Loucy (cell line): ENCODE data around the gene NCKAP5.

ENCODE experiments used
- H2AFZ ChIP-seq: fragments of 200-600 bp; sonication (generic); 2 replicates; pipeline ENCODE4 v1.6.0; 2016; ENCODE audit warnings: antibody characterized with exemption, mild to moderate bottlenecking, low read length, moderate library complexity
- H3F3A ChIP-seq: fragments of 200-600 bp; 2 replicates; pipeline ENCODE4 v1.6.0; 2016; ENCODE audit warnings: antibody characterized with exemption, low read depth, mild to moderate bottlenecking
- H3K27me3 ChIP-seq: fragments of 200-600 bp; sonication (generic); 2 replicates; pipeline ENCODE4 v1.6.1; 2014; ENCODE audit warnings: low read length, mild to moderate bottlenecking; ENCODE audit not compliant: insufficient read depth, poor library complexity, severe bottlenecking
- H3K36me3 ChIP-seq: fragments of 200-600 bp; sonication (generic); 2 replicates; pipeline ENCODE4 v1.6.1; 2016; ENCODE audit warnings: low read length; ENCODE audit not compliant: insufficient read depth
- H3K4me1 ChIP-seq: fragments of 200-600 bp; sonication (generic); 2 replicates; pipeline ENCODE4 v1.5.1; 2014; ENCODE audit warnings: low read length, mild to moderate bottlenecking; ENCODE audit not compliant: insufficient read depth, poor library complexity, severe bottlenecking
- H3K4me2 ChIP-seq: fragments of 200-600 bp; sonication (generic); 2 replicates; pipeline ENCODE4 v1.6.0; 2014; ENCODE audit warnings: antibody characterized with exemption, low read length, low read depth, mild to moderate bottlenecking; ENCODE audit not compliant: poor library complexity, severe bottlenecking
- H3K4me3 ChIP-seq: fragments of 200-600 bp; sonication (generic); 2 replicates; pipeline ENCODE4 v1.5.1; 2014; ENCODE audit warnings: low read length, mild to moderate bottlenecking, mixed read lengths; ENCODE audit not compliant: poor library complexity, severe bottlenecking
- H3K79me2 ChIP-seq: fragments of 200-600 bp; sonication (generic); 2 replicates; pipeline ENCODE4 v1.6.1; 2014; ENCODE audit warnings: low read length; ENCODE audit not compliant: insufficient read depth
- H3K9ac ChIP-seq: fragments of 200-600 bp; sonication (generic); 2 replicates; pipeline ENCODE4 v1.6.0; 2014; ENCODE audit warnings: mild to moderate bottlenecking, low read depth, low read length, moderate library complexity; ENCODE audit not compliant: poor library complexity, severe bottlenecking
- H3K9me2 ChIP-seq: fragments of 200-600 bp; sonication (generic); replicated peaks from 2 replicates; pipeline ENCODE4 v1.6.1; 2016; ENCODE audit warnings: low read depth, low read length, mixed read lengths
- H3K9me3 ChIP-seq: fragments of 200-600 bp; sonication (generic); 2 replicates; pipeline ENCODE4 v1.6.1; 2014; ENCODE audit warnings: mild to moderate bottlenecking, antibody characterized with exemption, low read length, low read depth; ENCODE audit not compliant: insufficient read depth
- H4K20me1 ChIP-seq: fragments of 200-600 bp; sonication (generic); 2 replicates; pipeline ENCODE4 v1.6.0; 2014; ENCODE audit warnings: antibody characterized with exemption, low read length, mild to moderate bottlenecking; ENCODE audit not compliant: insufficient read depth, poor library complexity, severe bottlenecking
- EZH2phosphoT487 ChIP-seq: fragments of 200-600 bp; IDR thresholded peaks from 2 replicates; pipeline ENCODE4 v1.6.1; 2018; ENCODE audit warnings: antibody characterized with exemption, mild to moderate bottlenecking, moderate library complexity, borderline replicate concordance
- TF ChIP-seq, protein P1 (sequence below): fragments of 200-600 bp; sonication (generic); conservative IDR thresholded peaks from 2 replicates; pipeline ENCODE4 v1.5.1; 2014; ENCODE audit warnings: mild to moderate bottlenecking, antibody characterized with exemption, low read length

Gene NCKAP5

DNA sequence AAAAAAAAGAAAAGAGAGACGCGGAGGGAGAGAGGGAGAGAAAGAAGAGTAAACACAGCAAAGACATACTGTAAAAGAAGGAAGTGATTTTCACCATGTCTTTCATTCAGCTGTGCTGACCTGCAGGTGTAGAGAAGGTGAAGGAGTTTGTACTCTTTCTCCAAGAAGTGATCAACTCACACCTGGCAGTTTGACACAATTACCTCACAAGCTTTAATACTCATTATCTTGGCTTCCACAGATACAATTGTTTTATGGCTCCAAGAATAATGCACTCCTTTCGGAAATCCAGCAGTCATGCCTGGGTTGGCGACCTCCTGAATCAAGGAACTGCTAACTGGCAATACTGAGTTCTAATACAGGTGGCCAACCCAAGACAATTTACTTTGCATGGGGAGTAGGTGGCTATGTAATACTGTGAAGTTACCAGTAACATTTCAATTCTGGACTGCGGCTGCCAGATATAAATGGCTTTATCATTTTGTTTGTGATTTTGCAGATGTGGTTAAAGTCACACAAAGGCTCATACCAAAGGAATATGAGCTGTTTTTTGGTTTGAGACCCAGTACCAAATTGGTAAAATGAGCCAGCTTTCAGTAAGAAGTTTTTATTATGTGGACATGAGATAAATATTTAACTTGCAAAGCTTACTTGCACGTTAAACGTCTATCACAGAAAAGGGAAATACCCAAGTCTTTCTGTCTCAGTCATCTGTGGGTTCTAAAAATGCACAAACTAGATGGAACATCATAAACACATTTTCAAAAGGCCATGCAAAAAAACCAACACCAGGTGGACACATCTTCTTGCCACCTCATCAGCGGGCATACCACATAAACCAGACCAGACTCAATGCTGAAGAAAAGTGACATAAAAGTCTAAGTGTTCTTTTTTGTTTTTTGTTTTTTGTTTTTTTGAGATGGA is 69.3 kb downstream of the NCKAP5 start:
- Histone ChIP-seq H3K9me2 (no peaks in the 10 kb centered on the region), H3K4me1 (no peaks in the 10 kb centered on the region), H4K20me1 (no peaks in the 10 kb centered on the region), H3K36me3 (no peaks in the 10 kb centered on the region), H3K9ac (no peak overlapping the region), H3K4me2 (no peak overlapping the region), H3K79me2 (no peaks in the 10 kb centered on the region), H3K27me3 (no peaks in the 10 kb centered on the region), H2AFZ (no peak overlapping the region), H3F3A (no peaks in the 10 kb centered on the region), H3K9me3 (no peaks in the 10 kb centered on the region), H3K4me3 (no peak overlapping the region)
- no peak for TF ChIP-seq EZH2phosphoT487
- TF ChIP-seq, protein P1, sequence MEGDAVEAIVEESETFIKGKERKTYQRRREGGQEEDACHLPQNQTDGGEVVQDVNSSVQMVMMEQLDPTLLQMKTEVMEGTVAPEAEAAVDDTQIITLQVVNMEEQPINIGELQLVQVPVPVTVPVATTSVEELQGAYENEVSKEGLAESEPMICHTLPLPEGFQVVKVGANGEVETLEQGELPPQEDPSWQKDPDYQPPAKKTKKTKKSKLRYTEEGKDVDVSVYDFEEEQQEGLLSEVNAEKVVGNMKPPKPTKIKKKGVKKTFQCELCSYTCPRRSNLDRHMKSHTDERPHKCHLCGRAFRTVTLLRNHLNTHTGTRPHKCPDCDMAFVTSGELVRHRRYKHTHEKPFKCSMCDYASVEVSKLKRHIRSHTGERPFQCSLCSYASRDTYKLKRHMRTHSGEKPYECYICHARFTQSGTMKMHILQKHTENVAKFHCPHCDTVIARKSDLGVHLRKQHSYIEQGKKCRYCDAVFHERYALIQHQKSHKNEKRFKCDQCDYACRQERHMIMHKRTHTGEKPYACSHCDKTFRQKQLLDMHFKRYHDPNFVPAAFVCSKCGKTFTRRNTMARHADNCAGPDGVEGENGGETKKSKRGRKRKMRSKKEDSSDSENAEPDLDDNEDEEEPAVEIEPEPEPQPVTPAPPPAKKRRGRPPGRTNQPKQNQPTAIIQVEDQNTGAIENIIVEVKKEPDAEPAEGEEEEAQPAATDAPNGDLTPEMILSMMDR, result no peak

GRCh38 chr2:133497951-133498565 is 70.2 kb downstream of the NCKAP5 start:
- Histone ChIP-seq H3K36me3 (no peaks in the 10 kb centered on the region), H4K20me1 (no peaks in the 10 kb centered on the region), H3K4me1 (no peaks in the 10 kb centered on the region), H3K9ac (no peak overlapping the region), H3K4me2 (no peak overlapping the region), H3K9me3 (no peaks in the 10 kb centered on the region), H3K4me3 (no peak overlapping the region), H2AFZ (no peak overlapping the region), H3K27me3 (no peaks in the 10 kb centered on the region), H3K9me2 (no peaks in the 10 kb centered on the region), H3K79me2 (no peaks in the 10 kb centered on the region), H3F3A (no peaks in the 10 kb centered on the region)
- TF ChIP-seq EZH2phosphoT487, result no peak
- TF ChIP-seq, protein P1, result no peak

GRCh38 chr2:133497270-133497893 is 70.9 kb downstream of the NCKAP5 start:
- Histone ChIP-seq H4K20me1 (no peaks in the 10 kb centered on the region), H3F3A (no peaks in the 10 kb centered on the region), H3K4me2 (no peak overlapping the region), H3K27me3 (no peaks in the 10 kb centered on the region), H3K36me3 (no peaks in the 10 kb centered on the region), H3K4me1 (no peaks in the 10 kb centered on the region), H3K9ac (no peak overlapping the region), H3K79me2 (no peaks in the 10 kb centered on the region), H3K9me3 (no peaks in the 10 kb centered on the region), H2AFZ (no peak overlapping the region), H3K9me2 (no peaks in the 10 kb centered on the region), H3K4me3 (no peak overlapping the region)
- TF ChIP-seq, protein P1, result no peak
- no peak for TF ChIP-seq EZH2phosphoT487
